SK-N-SH treated with all-trans-retinoic acid at 6 μM for 48 hours (cell line): ENCODE data around the gene IDUA.

ENCODE experiments used
- CSRNP3 ChIP-seq: fragments of 250-450 bp; sonication (Bioruptor Pico); IDR thresholded peaks from 2 replicates; pipeline ENCODE4 v1.5.1; 2021; ENCODE audit warnings: mild to moderate bottlenecking, moderate library complexity
- ZC3H10 ChIP-seq: fragments of 250-450 bp; sonication (Bioruptor Pico); IDR thresholded peaks from 2 replicates; pipeline ENCODE4 v1.5.1; 2021; ENCODE audit warnings: mild to moderate bottlenecking, moderate library complexity
- ZNF70 ChIP-seq: fragments of 450-650 bp; formaldehyde crosslinking; IDR thresholded peaks from 2 replicates; pipeline ENCODE4 v1.5.0; 2020; ENCODE audit warnings: mild to moderate bottlenecking, moderate library complexity
- TF ChIP-seq, protein P1 (sequence below): fragments of 250-450 bp; sonication (Bioruptor Pico); IDR thresholded peaks from 2 replicates; pipeline ENCODE4 v1.8.0; 2021; ENCODE audit warnings: low read depth, mild to moderate bottlenecking, moderate library complexity, borderline replicate concordance
- TF ChIP-seq, protein P2 (sequence below): fragments of 250-450 bp; sonication (Bioruptor Pico); IDR thresholded peaks from 2 replicates; pipeline ENCODE4 v1.8.0; 2020; ENCODE audit warnings: mild to moderate bottlenecking, moderate library complexity, borderline replicate concordance

GRCh38 chr4:1023895-1024740 is 37.3 kb downstream of the IDUA start:
- TF ChIP-seq CSRNP3 (CRISPR knock-in tag) (no peak), ZNF70 (CRISPR knock-in tag) (no peak), ZC3H10 (no peak)
- TF ChIP-seq, protein P1, sequence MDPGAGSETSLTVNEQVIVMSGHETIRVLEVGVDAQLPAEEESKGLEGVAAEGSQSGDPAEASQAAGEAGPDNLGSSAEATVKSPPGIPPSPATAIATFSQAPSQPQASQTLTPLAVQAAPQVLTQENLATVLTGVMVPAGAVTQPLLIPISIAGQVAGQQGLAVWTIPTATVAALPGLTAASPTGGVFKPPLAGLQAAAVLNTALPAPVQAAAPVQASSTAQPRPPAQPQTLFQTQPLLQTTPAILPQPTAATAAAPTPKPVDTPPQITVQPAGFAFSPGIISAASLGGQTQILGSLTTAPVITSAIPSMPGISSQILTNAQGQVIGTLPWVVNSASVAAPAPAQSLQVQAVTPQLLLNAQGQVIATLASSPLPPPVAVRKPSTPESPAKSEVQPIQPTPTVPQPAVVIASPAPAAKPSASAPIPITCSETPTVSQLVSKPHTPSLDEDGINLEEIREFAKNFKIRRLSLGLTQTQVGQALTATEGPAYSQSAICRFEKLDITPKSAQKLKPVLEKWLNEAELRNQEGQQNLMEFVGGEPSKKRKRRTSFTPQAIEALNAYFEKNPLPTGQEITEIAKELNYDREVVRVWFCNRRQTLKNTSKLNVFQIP (CRISPR knock-in tag), result no peak
- TF ChIP-seq, protein P2, sequence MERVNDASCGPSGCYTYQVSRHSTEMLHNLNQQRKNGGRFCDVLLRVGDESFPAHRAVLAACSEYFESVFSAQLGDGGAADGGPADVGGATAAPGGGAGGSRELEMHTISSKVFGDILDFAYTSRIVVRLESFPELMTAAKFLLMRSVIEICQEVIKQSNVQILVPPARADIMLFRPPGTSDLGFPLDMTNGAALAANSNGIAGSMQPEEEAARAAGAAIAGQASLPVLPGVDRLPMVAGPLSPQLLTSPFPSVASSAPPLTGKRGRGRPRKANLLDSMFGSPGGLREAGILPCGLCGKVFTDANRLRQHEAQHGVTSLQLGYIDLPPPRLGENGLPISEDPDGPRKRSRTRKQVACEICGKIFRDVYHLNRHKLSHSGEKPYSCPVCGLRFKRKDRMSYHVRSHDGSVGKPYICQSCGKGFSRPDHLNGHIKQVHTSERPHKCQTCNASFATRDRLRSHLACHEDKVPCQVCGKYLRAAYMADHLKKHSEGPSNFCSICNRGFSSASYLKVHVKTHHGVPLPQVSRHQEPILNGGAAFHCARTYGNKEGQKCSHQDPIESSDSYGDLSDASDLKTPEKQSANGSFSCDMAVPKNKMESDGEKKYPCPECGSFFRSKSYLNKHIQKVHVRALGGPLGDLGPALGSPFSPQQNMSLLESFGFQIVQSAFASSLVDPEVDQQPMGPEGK (CRISPR knock-in tag), result no peak
